ENCODE measurements around the gene BATF.

The BATF gene

DNA sequence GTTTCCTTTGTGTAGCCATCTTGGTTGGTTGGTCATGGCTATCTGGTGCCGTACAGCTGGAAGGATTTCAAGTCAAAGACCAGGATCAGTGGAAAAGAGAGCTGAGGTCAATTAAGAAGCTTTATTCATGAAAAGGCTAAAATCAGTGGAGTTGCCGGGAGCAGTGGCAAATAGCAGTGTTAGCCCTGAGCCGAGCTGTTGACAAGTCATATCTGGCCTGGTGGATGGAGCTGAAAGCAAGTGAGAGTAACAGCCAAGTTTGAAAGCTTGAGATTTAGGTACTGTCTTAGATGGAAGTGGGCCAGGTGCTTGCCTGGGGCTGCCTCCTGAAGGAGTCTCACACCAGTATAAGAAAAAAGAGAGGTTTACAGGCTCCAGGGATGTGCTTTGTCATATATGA lies 9.0 kb downstream of the BATF start:
- peaks cover 5% of the 10 kb centered on the region for H3K4me1 ChIP-seq (ENCODE audit: control insufficient read depth, insufficient read depth, low read length)
- CTCF ChIA-PET, result interaction anchor here (1.9 kb wide), 1 partner anchor 30 kb away, joined by 9 read pairs; no protein-coding TSS in a partner anchor
- POLR2A ChIA-PET, result no interaction called here
- TF ChIP-seq ZNF626 (tag by site-specific recombination; IDR thresholded peaks at IDR 0.05) (no peak), ZNF530 (tag by site-specific recombination; IDR thresholded peaks at IDR 0.05; ENCODE audit: low read depth) (no peak), HOXD13 (CRISPR knock-in tag; IDR thresholded peaks at IDR 0.05; ENCODE audit: borderline replicate concordance) (no peak), WT1 (tag by site-specific recombination; IDR thresholded peaks at IDR 0.05) (no peak), ZNF549 (tag by site-specific recombination; IDR thresholded peaks at IDR 0.05) (no peak), ZNF777 (tag by site-specific recombination; IDR thresholded peaks at IDR 0.05; ENCODE audit: borderline replicate concordance) (no peak), TRIM28 (IDR thresholded peaks at IDR 0.05; ENCODE audit: borderline replicate concordance, low read length) (no peak), ZBTB17 (tag by site-specific recombination; IDR thresholded peaks at IDR 0.05) (no peak), BCL11B (tag by site-specific recombination; IDR thresholded peaks at IDR 0.05; ENCODE audit: low read depth) (no peak), ZFP69B (tag by site-specific recombination; IDR thresholded peaks at IDR 0.05) (no peak), ZNF701 (tag by site-specific recombination; IDR thresholded peaks at IDR 0.05) (no peak)
- TF ChIP-seq, protein P1, sequence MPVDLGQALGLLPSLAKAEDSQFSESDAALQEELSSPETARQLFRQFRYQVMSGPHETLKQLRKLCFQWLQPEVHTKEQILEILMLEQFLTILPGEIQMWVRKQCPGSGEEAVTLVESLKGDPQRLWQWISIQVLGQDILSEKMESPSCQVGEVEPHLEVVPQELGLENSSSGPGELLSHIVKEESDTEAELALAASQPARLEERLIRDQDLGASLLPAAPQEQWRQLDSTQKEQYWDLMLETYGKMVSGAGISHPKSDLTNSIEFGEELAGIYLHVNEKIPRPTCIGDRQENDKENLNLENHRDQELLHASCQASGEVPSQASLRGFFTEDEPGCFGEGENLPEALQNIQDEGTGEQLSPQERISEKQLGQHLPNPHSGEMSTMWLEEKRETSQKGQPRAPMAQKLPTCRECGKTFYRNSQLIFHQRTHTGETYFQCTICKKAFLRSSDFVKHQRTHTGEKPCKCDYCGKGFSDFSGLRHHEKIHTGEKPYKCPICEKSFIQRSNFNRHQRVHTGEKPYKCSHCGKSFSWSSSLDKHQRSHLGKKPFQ (tag by site-specific recombination; IDR thresholded peaks at IDR 0.05), result no peak
- TF ChIP-seq, protein P2, sequence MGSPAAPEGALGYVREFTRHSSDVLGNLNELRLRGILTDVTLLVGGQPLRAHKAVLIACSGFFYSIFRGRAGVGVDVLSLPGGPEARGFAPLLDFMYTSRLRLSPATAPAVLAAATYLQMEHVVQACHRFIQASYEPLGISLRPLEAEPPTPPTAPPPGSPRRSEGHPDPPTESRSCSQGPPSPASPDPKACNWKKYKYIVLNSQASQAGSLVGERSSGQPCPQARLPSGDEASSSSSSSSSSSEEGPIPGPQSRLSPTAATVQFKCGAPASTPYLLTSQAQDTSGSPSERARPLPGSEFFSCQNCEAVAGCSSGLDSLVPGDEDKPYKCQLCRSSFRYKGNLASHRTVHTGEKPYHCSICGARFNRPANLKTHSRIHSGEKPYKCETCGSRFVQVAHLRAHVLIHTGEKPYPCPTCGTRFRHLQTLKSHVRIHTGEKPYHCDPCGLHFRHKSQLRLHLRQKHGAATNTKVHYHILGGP (tag by site-specific recombination; IDR thresholded peaks at IDR 0.05), result no peak
- TF ChIP-seq, protein P3, sequence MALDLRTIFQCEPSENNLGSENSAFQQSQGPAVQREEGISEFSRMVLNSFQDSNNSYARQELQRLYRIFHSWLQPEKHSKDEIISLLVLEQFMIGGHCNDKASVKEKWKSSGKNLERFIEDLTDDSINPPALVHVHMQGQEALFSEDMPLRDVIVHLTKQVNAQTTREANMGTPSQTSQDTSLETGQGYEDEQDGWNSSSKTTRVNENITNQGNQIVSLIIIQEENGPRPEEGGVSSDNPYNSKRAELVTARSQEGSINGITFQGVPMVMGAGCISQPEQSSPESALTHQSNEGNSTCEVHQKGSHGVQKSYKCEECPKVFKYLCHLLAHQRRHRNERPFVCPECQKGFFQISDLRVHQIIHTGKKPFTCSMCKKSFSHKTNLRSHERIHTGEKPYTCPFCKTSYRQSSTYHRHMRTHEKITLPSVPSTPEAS (tag by site-specific recombination; IDR thresholded peaks at IDR 0.05), result no peak
- TF ChIP-seq, protein P4, sequence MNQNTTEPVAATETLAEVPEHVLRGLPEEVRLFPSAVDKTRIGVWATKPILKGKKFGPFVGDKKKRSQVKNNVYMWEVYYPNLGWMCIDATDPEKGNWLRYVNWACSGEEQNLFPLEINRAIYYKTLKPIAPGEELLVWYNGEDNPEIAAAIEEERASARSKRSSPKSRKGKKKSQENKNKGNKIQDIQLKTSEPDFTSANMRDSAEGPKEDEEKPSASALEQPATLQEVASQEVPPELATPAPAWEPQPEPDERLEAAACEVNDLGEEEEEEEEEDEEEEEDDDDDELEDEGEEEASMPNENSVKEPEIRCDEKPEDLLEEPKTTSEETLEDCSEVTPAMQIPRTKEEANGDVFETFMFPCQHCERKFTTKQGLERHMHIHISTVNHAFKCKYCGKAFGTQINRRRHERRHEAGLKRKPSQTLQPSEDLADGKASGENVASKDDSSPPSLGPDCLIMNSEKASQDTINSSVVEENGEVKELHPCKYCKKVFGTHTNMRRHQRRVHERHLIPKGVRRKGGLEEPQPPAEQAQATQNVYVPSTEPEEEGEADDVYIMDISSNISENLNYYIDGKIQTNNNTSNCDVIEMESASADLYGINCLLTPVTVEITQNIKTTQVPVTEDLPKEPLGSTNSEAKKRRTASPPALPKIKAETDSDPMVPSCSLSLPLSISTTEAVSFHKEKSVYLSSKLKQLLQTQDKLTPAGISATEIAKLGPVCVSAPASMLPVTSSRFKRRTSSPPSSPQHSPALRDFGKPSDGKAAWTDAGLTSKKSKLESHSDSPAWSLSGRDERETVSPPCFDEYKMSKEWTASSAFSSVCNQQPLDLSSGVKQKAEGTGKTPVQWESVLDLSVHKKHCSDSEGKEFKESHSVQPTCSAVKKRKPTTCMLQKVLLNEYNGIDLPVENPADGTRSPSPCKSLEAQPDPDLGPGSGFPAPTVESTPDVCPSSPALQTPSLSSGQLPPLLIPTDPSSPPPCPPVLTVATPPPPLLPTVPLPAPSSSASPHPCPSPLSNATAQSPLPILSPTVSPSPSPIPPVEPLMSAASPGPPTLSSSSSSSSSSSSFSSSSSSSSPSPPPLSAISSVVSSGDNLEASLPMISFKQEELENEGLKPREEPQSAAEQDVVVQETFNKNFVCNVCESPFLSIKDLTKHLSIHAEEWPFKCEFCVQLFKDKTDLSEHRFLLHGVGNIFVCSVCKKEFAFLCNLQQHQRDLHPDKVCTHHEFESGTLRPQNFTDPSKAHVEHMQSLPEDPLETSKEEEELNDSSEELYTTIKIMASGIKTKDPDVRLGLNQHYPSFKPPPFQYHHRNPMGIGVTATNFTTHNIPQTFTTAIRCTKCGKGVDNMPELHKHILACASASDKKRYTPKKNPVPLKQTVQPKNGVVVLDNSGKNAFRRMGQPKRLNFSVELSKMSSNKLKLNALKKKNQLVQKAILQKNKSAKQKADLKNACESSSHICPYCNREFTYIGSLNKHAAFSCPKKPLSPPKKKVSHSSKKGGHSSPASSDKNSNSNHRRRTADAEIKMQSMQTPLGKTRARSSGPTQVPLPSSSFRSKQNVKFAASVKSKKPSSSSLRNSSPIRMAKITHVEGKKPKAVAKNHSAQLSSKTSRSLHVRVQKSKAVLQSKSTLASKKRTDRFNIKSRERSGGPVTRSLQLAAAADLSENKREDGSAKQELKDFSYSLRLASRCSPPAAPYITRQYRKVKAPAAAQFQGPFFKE (tag by site-specific recombination; IDR thresholded peaks at IDR 0.05; ENCODE audit: borderline replicate concordance), result no peak
- TF ChIP-seq, protein P5, sequence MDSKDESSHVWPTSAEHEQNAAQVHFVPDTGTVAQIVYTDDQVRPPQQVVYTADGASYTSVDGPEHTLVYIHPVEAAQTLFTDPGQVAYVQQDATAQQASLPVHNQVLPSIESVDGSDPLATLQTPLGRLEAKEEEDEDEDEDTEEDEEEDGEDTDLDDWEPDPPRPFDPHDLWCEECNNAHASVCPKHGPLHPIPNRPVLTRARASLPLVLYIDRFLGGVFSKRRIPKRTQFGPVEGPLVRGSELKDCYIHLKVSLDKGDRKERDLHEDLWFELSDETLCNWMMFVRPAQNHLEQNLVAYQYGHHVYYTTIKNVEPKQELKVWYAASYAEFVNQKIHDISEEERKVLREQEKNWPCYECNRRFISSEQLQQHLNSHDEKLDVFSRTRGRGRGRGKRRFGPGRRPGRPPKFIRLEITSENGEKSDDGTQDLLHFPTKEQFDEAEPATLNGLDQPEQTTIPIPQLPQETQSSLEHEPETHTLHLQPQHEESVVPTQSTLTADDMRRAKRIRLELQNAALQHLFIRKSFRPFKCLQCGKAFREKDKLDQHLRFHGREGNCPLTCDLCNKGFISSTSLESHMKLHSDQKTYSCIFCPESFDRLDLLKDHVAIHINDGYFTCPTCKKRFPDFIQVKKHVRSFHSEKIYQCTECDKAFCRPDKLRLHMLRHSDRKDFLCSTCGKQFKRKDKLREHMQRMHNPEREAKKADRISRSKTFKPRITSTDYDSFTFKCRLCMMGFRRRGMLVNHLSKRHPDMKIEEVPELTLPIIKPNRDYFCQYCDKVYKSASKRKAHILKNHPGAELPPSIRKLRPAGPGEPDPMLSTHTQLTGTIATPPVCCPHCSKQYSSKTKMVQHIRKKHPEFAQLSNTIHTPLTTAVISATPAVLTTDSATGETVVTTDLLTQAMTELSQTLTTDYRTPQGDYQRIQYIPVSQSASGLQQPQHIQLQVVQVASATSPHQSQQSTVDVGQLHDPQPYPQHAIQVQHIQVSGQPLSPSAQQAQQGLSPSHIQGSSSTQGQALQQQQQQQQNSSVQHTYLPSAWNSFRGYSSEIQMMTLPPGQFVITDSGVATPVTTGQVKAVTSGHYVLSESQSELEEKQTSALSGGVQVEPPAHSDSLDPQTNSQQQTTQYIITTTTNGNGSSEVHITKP (tag by site-specific recombination; IDR thresholded peaks at IDR 0.05), result no peak
- H3K27ac ChIP-seq (ENCODE audit: extremely low read depth, low read depth, low read length), result no peak overlapping the region
- H3K36me3 ChIP-seq (ENCODE audit: control insufficient read depth in 2 of 2, insufficient read depth in 1 of 2, low read length in 2 of 2), result no peaks in the 10 kb centered on the region
- no peak overlapping the region for H3K4me3 ChIP-seq (ENCODE audit: low read depth, low read length)
- no peaks in the 10 kb centered on the region for H3K9me3 ChIP-seq (ENCODE audit: control insufficient read depth, insufficient read depth, low read depth, low read length)
